Uterus (tissue), 4 donors: Measurements from ENCODE around the gene GGA3. TPM values are rescaled to one million over a fixed set of nuclear protein-coding genes. Genes with fewer than 3 reads are reported as not detected.
"Not testable (repeated sequence)": the region's sequence is repeated elsewhere in the genome, so short reads cannot be mapped to it uniquely, and the experiment has no call there.

Experiments
- DNase-seq, 2 donors: peaks; one replicate each; pipeline ENCODE4 v3.0.0-alpha.2; 2019 to 2020
- H3K27ac ChIP-seq, 2 donors: fragments of 200-600 bp; sonication (generic); 1 replicate in 1 of 2; 2 replicates in 1 of 2; pipeline ENCODE4 v1.5.1; 2016 to 2018
- H3K27me3 ChIP-seq, 2 donors: fragments of 200-600 bp; sonication (generic); one replicate each; pipeline ENCODE4 v1.5.1; 2018 to 2019; ENCODE audit warnings: control low read depth in 1 of 2
- H3K36me3 ChIP-seq, 2 donors: fragments of 200-600 bp; sonication (generic); one replicate each; pipeline ENCODE4 v1.5.1; 2019; ENCODE audit warnings: control low read depth in 1 of 2
- H3K4me1 ChIP-seq, 2 donors: fragments of 200-600 bp; sonication (generic); one replicate each; pipeline ENCODE4 v1.5.1; 2018 to 2019; ENCODE audit warnings: control low read depth in 1 of 2
- H3K4me3 ChIP-seq, 2 donors: fragments of 200-600 bp; sonication (generic); 1 replicate in 1 of 2; 2 replicates in 1 of 2; pipeline ENCODE4 v1.5.1; 2018 to 2019; ENCODE audit warnings: mild to moderate bottlenecking in 1 of 2
- H3K9me3 ChIP-seq, 2 donors: fragments of 200-600 bp; sonication (generic); one replicate each; pipeline ENCODE4 v1.5.1; 2019; ENCODE audit warnings: control low read depth in 1 of 2
- CTCF ChIP-seq, 4 experiments: fragments of 200-600 bp in 2 of 4; fragments of 450-650 bp in 2 of 4; sonication (generic) in 2 of 4; IDR thresholded peaks; one replicate each; pipeline ENCODE4 v1.5.1; 2016 to 2019; ENCODE audit warnings: antibody characterized with exemption in 4 of 4, mild to moderate bottlenecking in 2 of 4, moderate library complexity in 1 of 4
- POLR2A ChIP-seq, 2 donors: fragments of 450-650 bp; IDR thresholded peaks; one replicate each; pipeline ENCODE4 v1.6.1; 2016; ENCODE audit warnings: antibody characterized with exemption in 2 of 2, mild to moderate bottlenecking in 1 of 2, moderate library complexity in 1 of 2
- intact Hi-C: fragments of 100-400 bp; cut with DNase I; formaldehyde crosslinking; loops from one replicate; pipeline ENCODE4 v1.15.1; 2023; ENCODE audit warnings: low total_unique reads
- total RNA-seq, 4 donors: library from RNA; depleted of rRNA in 3 of 4; stranded (reverse); fragments of >200 nt in 3 of 4; gene quantifications; one replicate each; pipeline versions ENCODE4 v1.1.0 to v1.2.4, GENCODE V29; 2014 to 2023
- donor health status: DM: yes; HTN: yes; CAD: no.

Gene GGA3
- total RNA-seq, 4 donors from 2014 or later: 9.4 to 104 (median 40.1) TPM

DNA sequence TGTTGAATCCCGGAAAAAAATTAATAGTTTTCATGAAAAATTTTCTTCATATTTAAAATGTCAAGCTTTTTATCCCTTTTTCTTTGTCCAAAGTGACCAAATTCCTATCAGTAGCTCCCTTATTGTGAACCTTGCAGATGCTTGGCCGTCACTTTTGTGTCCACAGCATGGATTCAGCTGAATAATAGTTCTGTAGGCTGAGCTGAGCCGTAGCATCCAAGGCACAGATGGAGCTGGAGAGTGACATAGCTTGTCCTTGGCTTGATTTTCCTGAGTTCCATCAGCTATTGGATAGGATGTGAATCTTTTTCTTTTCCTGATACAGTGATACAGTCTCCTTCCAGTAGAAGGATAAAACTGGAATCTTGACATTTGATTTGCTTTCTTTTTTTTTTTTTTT is 52.3 kb downstream of the GGA3 start:
- TF ChIP-seq POLR2A (IDR thresholded peaks at IDR 0.05) (no peak), CTCF (IDR thresholded peaks at IDR 0.05) (no peak)
- no peaks in the 10 kb centered on the region for H3K9me3 ChIP-seq
- no peak overlapping the region for H3K4me3 ChIP-seq
- intact Hi-C loops: loop anchor here (10.0 kb wide), 1 partner anchor 244 kb away; no protein-coding TSS in a partner anchor
- H3K36me3 ChIP-seq: no peaks in the 10 kb centered on the region
- DNase-seq: no peak
- H3K27me3 ChIP-seq: no peaks in the 10 kb centered on the region
- no peaks in the 10 kb centered on the region for H3K4me1 ChIP-seq
- no peak overlapping the region for H3K27ac ChIP-seq

DNA sequence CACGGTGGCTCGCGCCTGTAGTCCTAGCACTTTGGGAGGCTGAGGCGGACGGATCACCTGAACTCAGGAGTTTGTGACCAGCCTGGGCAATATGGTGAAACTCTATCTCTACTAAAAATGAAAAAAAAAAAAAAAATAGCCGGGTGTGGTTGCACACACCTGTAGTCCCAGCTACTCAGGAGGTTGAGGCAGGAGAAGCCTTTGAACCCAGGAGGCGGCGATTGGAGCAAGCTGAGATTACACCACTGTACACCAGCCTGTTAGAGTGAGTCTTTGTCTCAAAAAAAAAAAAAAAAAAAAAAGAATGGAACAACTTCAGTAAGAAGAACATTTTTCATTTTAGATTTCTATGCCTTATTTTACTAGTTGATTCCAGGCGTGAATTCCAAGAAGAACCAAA is 53.2 kb downstream of the GGA3 start:
- TF ChIP-seq CTCF (IDR thresholded peaks at IDR 0.05): no peak
- TF ChIP-seq POLR2A (IDR thresholded peaks at IDR 0.05): no peak
- Histone ChIP-seq H3K4me1 (no peaks in the 10 kb centered on the region), H3K27ac (no peak overlapping the region), H3K27me3 (no peaks in the 10 kb centered on the region), H3K36me3 (no peaks in the 10 kb centered on the region), H3K9me3 (no peaks in the 10 kb centered on the region), H3K4me3 (no peak overlapping the region)
- DNase-seq: no peak
- intact Hi-C loops: loop anchor here (10.0 kb wide), 1 partner anchor 243 kb away; no protein-coding TSS in a partner anchor

GRCh38 chr17:75207760-75208159 is 53.6 kb downstream of the GGA3 start:
- H3K4me3 ChIP-seq: no peak overlapping the region

DNA sequence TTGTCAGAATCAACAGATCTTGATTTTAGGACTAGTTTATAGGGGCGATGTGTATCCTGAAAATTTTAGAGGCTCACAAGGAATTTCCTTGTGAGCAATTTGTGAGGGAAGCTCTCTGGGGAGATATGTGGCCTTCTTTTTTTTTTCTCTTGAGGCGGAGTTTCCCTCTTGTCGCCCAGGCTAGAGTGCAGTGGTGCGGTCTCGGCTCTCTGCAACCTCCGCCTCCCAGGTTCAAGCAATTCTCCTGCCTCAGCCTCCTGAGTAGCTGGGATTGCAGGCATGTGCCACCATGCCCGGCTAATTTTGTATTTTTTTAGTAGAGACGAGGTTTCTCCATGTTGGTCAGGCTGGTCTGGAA is 54.4 kb downstream of the GGA3 start:
- H3K4me3 ChIP-seq, H3K27ac ChIP-seq, H3K36me3 ChIP-seq, DNase-seq, H3K4me1 ChIP-seq, H3K9me3 ChIP-seq, H3K27me3 ChIP-seq: not testable (repeated sequence)
- intact Hi-C loops: loop anchor here (10.0 kb wide), 1 partner anchor 242 kb away; no protein-coding TSS in a partner anchor

More at GRCh38 chr17:75207760-75208159, 53.6 kb downstream of the GGA3 start:
- H3K36me3 ChIP-seq: no peaks in the 10 kb centered on the region
- TF ChIP-seq POLR2A (IDR thresholded peaks at IDR 0.05) (no peak), CTCF (IDR thresholded peaks at IDR 0.05) (no peak)
- no peaks in the 10 kb centered on the region for H3K4me1 ChIP-seq
- intact Hi-C loops: loop anchor here (10.0 kb wide), 1 partner anchor 243 kb away; no protein-coding TSS in a partner anchor
- H3K9me3 ChIP-seq: no peaks in the 10 kb centered on the region
- no peak for DNase-seq
- H3K27ac ChIP-seq: no peak overlapping the region
- no peaks in the 10 kb centered on the region for H3K27me3 ChIP-seq

GRCh38 chr17:75205793-75206163 is 55.6 kb downstream of the GGA3 start:
- intact Hi-C loops: loop anchor here (10.0 kb wide), 1 partner anchor 241 kb away; no protein-coding TSS in a partner anchor
- H3K4me3 ChIP-seq: peak overlapping the region; percentile 71 to 98

More at GRCh38 chr17:75205793-75206163, 55.6 kb downstream of the GGA3 start:
- H3K27ac ChIP-seq: peak overlapping the region; percentile 90 to 98
- H3K9me3 ChIP-seq: no peaks in the 10 kb centered on the region
- no peaks in the 10 kb centered on the region for H3K4me1 ChIP-seq
- H3K36me3 ChIP-seq: no peaks in the 10 kb centered on the region
- no peak for TF ChIP-seq POLR2A (IDR thresholded peaks at IDR 0.05)
- no peak for TF ChIP-seq CTCF (IDR thresholded peaks at IDR 0.05)
- no peaks in the 10 kb centered on the region for H3K27me3 ChIP-seq
- DNase-seq: no peak
